HTERT RPE-1 (cell line): ENCODE data around the gene CTDSP2.
"Not testable (repeated sequence)": the region's sequence is repeated elsewhere in the genome, so short reads cannot be mapped to it uniquely, and the experiment has no call there.

Experiments
- in situ Hi-C: fragments of 300-500 bp; cut with MboI; formaldehyde crosslinking; loops from 4 replicates; pipeline ENCODE4 v1.14.3; 2020; ENCODE audit warnings: low sequenced_read_pairs

CTDSP2 gene

GRCh38 chr12:57853864-57854556 lies 7.5 kb upstream of the CTDSP2 start:
- in situ Hi-C loops, result no loop called here

GRCh38 chr12:57852620-57853500 lies 6.3 kb upstream of the CTDSP2 start:
- in situ Hi-C loops, result no loop called here

GRCh38 chr12:57852200-57852599 lies 5.7 kb upstream of the CTDSP2 start:
- in situ Hi-C loops, result no loop called here

GRCh38 chr12:57851552-57851951 lies 5.0 kb upstream of the CTDSP2 start:
- in situ Hi-C loops, result no loop called here

GRCh38 chr12:57850854-57851430 lies 4.4 kb upstream of the CTDSP2 start:
- in situ Hi-C loops, result no loop called here

GRCh38 chr12:57849447-57849846 lies 2.9 kb upstream of the CTDSP2 start:
- in situ Hi-C loops, result not testable (repeated sequence)

GRCh38 chr12:57849035-57849434 lies 2.5 kb upstream of the CTDSP2 start:
- in situ Hi-C loops, result no loop called here

- in situ Hi-C loops, result no loop called here
Measured at GRCh38 chr12:57848208-57848607, 1.7 kb upstream of the CTDSP2 start.

GRCh38 chr12:57846285-57846576 lies 298 bp downstream of the CTDSP2 start:
- in situ Hi-C loops, result no loop called here

GRCh38 chr12:57845478-57846284 lies 848 bp downstream of the CTDSP2 start:
- in situ Hi-C loops, result no loop called here

- in situ Hi-C loops, result no loop called here
Measured at GRCh38 chr12:57844709-57845477, 1.6 kb downstream of the CTDSP2 start.

GRCh38 chr12:57842342-57843294 lies 3.9 kb downstream of the CTDSP2 start:
- in situ Hi-C loops, result no loop called here

GRCh38 chr12:57841445-57841844 lies 5.1 kb downstream of the CTDSP2 start:
- in situ Hi-C loops, result no loop called here

GRCh38 chr12:57840726-57841125 lies 5.8 kb downstream of the CTDSP2 start:
- in situ Hi-C loops, result no loop called here

GRCh38 chr12:57839996-57840395 lies 6.5 kb downstream of the CTDSP2 start:
- in situ Hi-C loops, result no loop called here

- in situ Hi-C loops, result no loop called here
Measured at GRCh38 chr12:57838594-57839302, 7.8 kb downstream of the CTDSP2 start.

- in situ Hi-C loops, result no loop called here
Measured at GRCh38 chr12:57837864-57838562, 8.5 kb downstream of the CTDSP2 start.
